Panc1 (cell line): Measurements from ENCODE around the gene C1orf226. TPM values are rescaled to one million over a fixed set of nuclear protein-coding genes. Genes with fewer than 3 reads are reported as not detected.
"Not testable (repeated sequence)": the region's sequence is repeated elsewhere in the genome, so short reads cannot be mapped to it uniquely, and the experiment has no call there.

Experiments
- ATAC-seq: fragments of 200-7000 bp; cut with Tn5 transposase; 2 replicates; pipeline ENCODE4 v1.9.1; 2020; ENCODE audit warnings: mild to moderate bottlenecking, moderate library complexity
- BruUV-seq: library from RNA; stranded (reverse); fragments of 400-500 nt; replicated peaks from 2 replicates; lab custom pipeline; 2021; lab: Mats Ljungman, UMichigan
- CTCF ChIA-PET: fragments of 300-600 bp; sonication (Branson Sonifier 250); formaldehyde crosslinking; loops from one replicate; lab custom pipeline; 2022; ENCODE audit warnings: antibody characterized with exemption; lab: Charles Lee
- POLR2A ChIA-PET: fragments of 300-600 bp; sonication (Branson Sonifier 250); formaldehyde crosslinking; loops from one replicate; lab custom pipeline; 2022; ENCODE audit warnings: antibody characterized with exemption; lab: Charles Lee
- DNase-seq: peaks from one replicate; pipeline ENCODE4 v3.0.0-alpha.2; 2010; ENCODE audit warnings: low read depth, low spot score
- H3K27ac ChIP-seq: 2 replicates; pipeline ENCODE4 v1.5.1; 2011; ENCODE audit warnings: mild to moderate bottlenecking, low read length, inconsistent platforms
- H3K27me3 ChIP-seq: fragments of 200-500 bp; sonication (Bioruptor generic); 2 replicates; pipeline ENCODE4 v1.6.0; 2014; ENCODE audit warnings: low read length, inconsistent platforms; ENCODE audit not compliant: control insufficient read depth, insufficient read depth
- H3K36me3 ChIP-seq: fragments of 200-500 bp; sonication (Bioruptor generic); 2 replicates; pipeline ENCODE4 v1.5.1; 2014; ENCODE audit warnings: inconsistent platforms, mild to moderate bottlenecking, low read length, moderate library complexity; ENCODE audit not compliant: control insufficient read depth, insufficient read depth
- H3K4me1 ChIP-seq: 2 replicates; pipeline ENCODE4 v1.5.1; 2011; ENCODE audit warnings: inconsistent platforms, mild to moderate bottlenecking, low read length, moderate library complexity; ENCODE audit not compliant: control insufficient read depth, insufficient read depth
- H3K4me3 ChIP-seq, 2 experiments: 2 replicates each; pipeline ENCODE4 v1.5.1; 2011 to 2012; ENCODE audit warnings: low read depth in 2 of 2, low read length in 2 of 2, mild to moderate bottlenecking in 2 of 2, inconsistent platforms in 1 of 2, moderate library complexity in 1 of 2
- H3K9me3 ChIP-seq: fragments of 200-500 bp; sonication (Bioruptor generic); 2 replicates; pipeline ENCODE4 v1.5.1; 2014; ENCODE audit warnings: low read depth, mild to moderate bottlenecking, inconsistent platforms, low read length, moderate library complexity; ENCODE audit not compliant: control insufficient read depth, insufficient read depth
- REST ChIP-seq, 2 experiments: IDR thresholded peaks; 2 replicates each; pipeline ENCODE4 v1.6.1; 2011 to 2012; ENCODE audit warnings: low read depth in 2 of 2, control low read depth in 1 of 2, low read length in 1 of 2, mild to moderate bottlenecking in 1 of 2, moderate library complexity in 1 of 2; ENCODE audit not compliant: insufficient read depth in 1 of 2
- SIN3A ChIP-seq: IDR thresholded peaks from 2 replicates; pipeline ENCODE4 v1.6.1; 2012; ENCODE audit warnings: low read depth, mild to moderate bottlenecking, low read length, moderate library complexity, borderline replicate concordance; ENCODE audit not compliant: insufficient read depth
- TCF7L2 ChIP-seq: IDR thresholded peaks from 2 replicates; pipeline ENCODE4 v1.6.1; 2011; ENCODE audit warnings: mild to moderate bottlenecking, low read depth, low read length, inconsistent platforms
- in situ Hi-C: cut with HindIII; loops from 2 replicates; pipeline ENCODE4 v1.10.0; 2016; ENCODE audit warnings: low sequenced_read_pairs, low pct_unique_long_range_greater_than_20kb
- intact Hi-C: fragments of 100-400 bp; cut with micrococcal nuclease; formaldehyde crosslinking; loops from one replicate; pipeline ENCODE4 v1.10.0; 2022; ENCODE audit not compliant: unreplicated experiment
- total RNA-seq: library from RNA; stranded (reverse); gene quantifications from one replicate; pipeline ENCODE4 v1.2.1, GENCODE V29; 2021; ENCODE audit not compliant: unreplicated experiment

C1orf226 gene
- total RNA-seq, 1 experiment from 2014 or later = 38.4 TPM

- BruUV-seq, intact Hi-C loops, CTCF ChIA-PET, H3K27me3 ChIP-seq, ATAC-seq, H3K4me3 ChIP-seq, H3K36me3 ChIP-seq, DNase-seq, H3K9me3 ChIP-seq, in situ Hi-C loops, H3K4me1 ChIP-seq, H3K27ac ChIP-seq: not testable (repeated sequence)
- POLR2A ChIA-PET = interaction anchor here (0.6 kb wide), 1 partner anchor 30 kb away, joined by 3 read pairs; no protein-coding TSS in a partner anchor
Observed at GRCh38 chr1:162419450-162419931, 38.0 kb downstream of the C1orf226 start.

- Histone ChIP-seq H3K4me1 (no peaks in the 10 kb centered on the region), H3K27ac (no peak overlapping the region), H3K36me3 (no peaks in the 10 kb centered on the region), H3K9me3 (no peaks in the 10 kb centered on the region), H3K4me3 (no peak overlapping the region), H3K27me3 (no peaks in the 10 kb centered on the region)
- intact Hi-C loops = no loop called here
- POLR2A ChIA-PET = no interaction called here
- TF ChIP-seq SIN3A (no peak), REST (IDR thresholded peaks at IDR 0.05; ENCODE audit: insufficient read depth in 1 of 2, low read depth in 2 of 2, low read length in 1 of 2) (no peak)
- ATAC-seq (no peak), DNase-seq (no peak)
- BruUV-seq = no TSS peak
- in situ Hi-C loops = no loop called here
- CTCF ChIA-PET = no interaction called here
Observed at GRCh38 chr1:162420120-162420519, 38.6 kb downstream of the C1orf226 start.

- H3K4me1 ChIP-seq = no peaks in the 10 kb centered on the region
- H3K27me3 ChIP-seq = no peaks in the 10 kb centered on the region
- no TSS peak for BruUV-seq
- no peak for DNase-seq
- H3K36me3 ChIP-seq = no peaks in the 10 kb centered on the region
- no peaks in the 10 kb centered on the region for H3K9me3 ChIP-seq
- CTCF ChIA-PET = interaction anchor here (0.7 kb wide), 1 partner anchor 398 kb away, joined by 3 read pairs; the partner anchor contains the start of gene OLFML2B
- in situ Hi-C loops (no loop called here), intact Hi-C loops (no loop called here)
- TF ChIP-seq SIN3A (no peak), TCF7L2 (peak; percentile 90)
- ATAC-seq = peak; percentile 38; the same call in 1 of the 2 replicates
- H3K27ac ChIP-seq = no peak overlapping the region
- POLR2A ChIA-PET = no interaction called here
- H3K4me3 ChIP-seq = no peak overlapping the region
Observed at GRCh38 chr1:162421258-162422164, 40.0 kb downstream of the C1orf226 start.
